Neutrophil (primary cell): ENCODE measurements around the gene DHH.

Source experiments
- H3K27ac ChIP-seq: fragments of 200-600 bp; sonication (generic); 2 replicates; pipeline ENCODE4 v1.5.1; 2016; ENCODE audit warnings: mild to moderate bottlenecking, moderate library complexity
- H3K27me3 ChIP-seq: fragments of 200-600 bp; sonication (generic); 2 replicates; pipeline ENCODE4 v1.6.0; 2016; ENCODE audit warnings: mild to moderate bottlenecking
- H3K36me3 ChIP-seq: fragments of 200-600 bp; sonication (generic); 2 replicates; pipeline ENCODE4 v1.5.1; 2017
- H3K4me1 ChIP-seq, 2 experiments: fragments of 200-600 bp in 1 of 2; sonication (generic) in 1 of 2; 1 replicate in 1 of 2; 2 replicates in 1 of 2; pipeline versions ENCODE4 v1.5.1 to v1.6.1; 2013 to 2016; ENCODE audit warnings: low read depth in 1 of 2, low read length in 1 of 2, mild to moderate bottlenecking in 1 of 2, moderate library complexity in 1 of 2; ENCODE audit not compliant: control insufficient read depth in 1 of 2, insufficient read depth in 1 of 2
- H3K4me3 ChIP-seq, 2 experiments: fragments of 200-600 bp in 1 of 2; sonication (generic) in 1 of 2; 1 replicate in 1 of 2; 2 replicates in 1 of 2; pipeline ENCODE4 v1.5.1; 2013 to 2016; ENCODE audit warnings: low read depth in 1 of 2, low read length in 1 of 2, mild to moderate bottlenecking in 1 of 2, moderate library complexity in 1 of 2
- H3K9me3 ChIP-seq: fragments of 200-600 bp; sonication (generic); 2 replicates; pipeline ENCODE4 v1.5.1; 2016
- TF ChIP-seq, protein P1 (sequence below): fragments of 200-600 bp; sonication (generic); IDR thresholded peaks from 2 replicates; pipeline ENCODE4 v1.5.1; 2016; ENCODE audit warnings: antibody characterized with exemption

DHH gene

DNA sequence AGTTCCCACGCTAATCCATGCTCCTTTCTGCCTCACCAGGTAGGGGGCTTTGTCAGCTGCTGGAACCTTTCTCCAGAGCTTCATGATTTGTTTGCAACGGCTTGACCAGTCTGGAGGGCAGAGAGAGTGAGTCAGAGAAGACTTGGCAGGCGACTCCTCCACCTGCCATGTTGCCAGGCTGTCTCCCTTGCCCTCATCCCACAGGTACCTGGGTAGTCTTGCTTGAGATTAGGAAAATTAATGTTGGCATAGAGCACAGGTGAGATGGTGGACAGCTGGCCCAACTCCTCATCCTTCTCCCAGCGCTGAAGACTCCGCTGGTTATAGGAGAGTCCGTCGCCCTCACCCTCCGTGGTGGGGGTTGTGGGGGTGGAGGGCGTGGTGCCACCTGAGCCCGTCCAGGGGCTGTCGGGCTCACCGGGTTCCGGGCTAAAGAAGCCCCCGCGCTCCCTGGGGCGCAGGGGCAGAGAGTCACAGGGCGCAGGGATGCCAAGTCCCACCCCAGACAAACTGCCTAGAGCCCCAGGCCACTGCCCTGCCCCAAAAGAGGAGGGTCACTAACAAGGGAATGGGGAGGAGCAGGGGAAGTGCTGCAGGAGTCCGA is 52.6 kb downstream of the DHH start:
- Histone ChIP-seq H3K36me3 (peaks cover 100% of the 10 kb centered on the region), H3K9me3 (no peaks in the 10 kb centered on the region), H3K4me1 (peaks cover 0 to 3% of the 10 kb centered on the region in 2 experiments), H3K4me3 (no peak overlapping the region), H3K27ac (no peak overlapping the region), H3K27me3 (no peaks in the 10 kb centered on the region)
- TF ChIP-seq, protein P1, sequence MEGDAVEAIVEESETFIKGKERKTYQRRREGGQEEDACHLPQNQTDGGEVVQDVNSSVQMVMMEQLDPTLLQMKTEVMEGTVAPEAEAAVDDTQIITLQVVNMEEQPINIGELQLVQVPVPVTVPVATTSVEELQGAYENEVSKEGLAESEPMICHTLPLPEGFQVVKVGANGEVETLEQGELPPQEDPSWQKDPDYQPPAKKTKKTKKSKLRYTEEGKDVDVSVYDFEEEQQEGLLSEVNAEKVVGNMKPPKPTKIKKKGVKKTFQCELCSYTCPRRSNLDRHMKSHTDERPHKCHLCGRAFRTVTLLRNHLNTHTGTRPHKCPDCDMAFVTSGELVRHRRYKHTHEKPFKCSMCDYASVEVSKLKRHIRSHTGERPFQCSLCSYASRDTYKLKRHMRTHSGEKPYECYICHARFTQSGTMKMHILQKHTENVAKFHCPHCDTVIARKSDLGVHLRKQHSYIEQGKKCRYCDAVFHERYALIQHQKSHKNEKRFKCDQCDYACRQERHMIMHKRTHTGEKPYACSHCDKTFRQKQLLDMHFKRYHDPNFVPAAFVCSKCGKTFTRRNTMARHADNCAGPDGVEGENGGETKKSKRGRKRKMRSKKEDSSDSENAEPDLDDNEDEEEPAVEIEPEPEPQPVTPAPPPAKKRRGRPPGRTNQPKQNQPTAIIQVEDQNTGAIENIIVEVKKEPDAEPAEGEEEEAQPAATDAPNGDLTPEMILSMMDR, result no peak

DNA sequence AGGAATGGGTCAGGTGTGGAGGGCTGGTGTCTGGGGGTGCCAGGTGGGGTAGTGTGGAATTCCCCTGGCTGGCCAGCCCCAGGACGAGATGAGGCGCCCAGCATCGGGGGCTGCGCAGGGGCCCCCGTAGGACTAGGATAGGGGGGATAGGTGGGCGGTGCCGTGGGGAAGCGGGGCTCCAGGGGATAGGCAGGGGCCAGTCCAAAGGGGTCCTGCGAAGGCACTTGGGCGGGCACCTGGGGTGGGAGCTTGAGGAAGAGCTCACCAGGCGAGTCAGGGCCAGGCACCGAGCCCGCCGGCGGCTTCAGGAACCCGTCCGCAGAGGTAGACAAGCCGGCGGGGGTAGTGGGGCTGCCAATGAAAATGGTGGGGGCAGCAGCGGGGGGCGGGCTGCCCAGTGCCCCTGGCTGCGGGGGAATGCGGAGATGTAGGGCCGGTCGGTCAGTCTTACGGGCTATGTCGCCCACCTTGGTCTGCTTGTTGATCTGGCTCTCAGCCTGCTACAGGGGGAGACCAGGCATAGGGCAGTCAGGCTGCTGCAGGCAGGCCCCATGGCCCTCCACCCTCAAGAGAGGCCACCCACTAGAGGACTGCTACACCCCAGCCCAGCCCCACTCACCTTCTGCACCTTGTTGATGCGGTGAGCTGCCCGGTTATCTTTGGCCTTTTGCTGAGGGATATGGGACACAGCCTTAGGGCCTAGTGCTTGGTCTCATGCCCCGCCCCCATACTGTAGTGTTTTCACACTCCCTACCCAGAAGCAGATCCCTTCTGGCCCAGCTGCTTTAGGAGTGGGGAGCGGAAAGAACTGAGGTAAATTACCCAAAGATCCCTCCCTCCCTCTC is 53.3 kb downstream of the DHH start:
- Histone ChIP-seq H3K4me1 (peaks cover under 1 to 3% of the 10 kb centered on the region in 2 experiments), H3K27me3 (no peaks in the 10 kb centered on the region), H3K36me3 (peaks cover 99% of the 10 kb centered on the region), H3K27ac (no peak overlapping the region), H3K4me3 (no peak overlapping the region), H3K9me3 (no peaks in the 10 kb centered on the region)
- TF ChIP-seq, protein P1, result no peak

DNA sequence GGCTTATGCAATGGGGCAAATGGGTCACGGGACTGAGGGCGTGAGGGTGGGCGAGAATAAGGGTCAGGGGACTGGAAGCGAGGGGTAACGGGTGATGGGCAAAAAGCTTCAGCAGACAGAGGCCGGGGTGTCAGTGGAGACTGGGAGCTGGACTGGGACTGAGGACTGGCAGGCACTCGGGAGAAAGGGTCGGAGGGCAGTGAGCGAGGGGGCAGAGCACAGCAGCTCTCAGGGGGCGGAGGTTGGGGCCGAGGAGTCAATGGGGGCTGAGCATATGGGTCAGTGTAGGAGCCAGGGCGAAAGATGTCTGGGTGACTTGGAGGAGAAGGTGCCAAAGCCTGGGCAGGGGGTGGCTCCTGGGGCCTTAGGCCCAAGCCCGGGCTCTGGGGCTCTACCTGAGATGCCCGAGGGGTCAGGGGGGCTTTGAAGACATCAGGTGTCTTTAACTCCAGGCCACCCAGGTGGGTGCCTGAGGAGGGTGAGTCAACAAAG is 54.2 kb downstream of the DHH start:
- Histone ChIP-seq H3K27me3 (no peaks in the 10 kb centered on the region), H3K4me3 (no peak overlapping the region), H3K4me1 (peaks cover 9 to 10% of the 10 kb centered on the region in 2 experiments), H3K27ac (no peak overlapping the region), H3K36me3 (peaks cover 97% of the 10 kb centered on the region), H3K9me3 (no peaks in the 10 kb centered on the region)
- TF ChIP-seq, protein P1, result no peak

DNA sequence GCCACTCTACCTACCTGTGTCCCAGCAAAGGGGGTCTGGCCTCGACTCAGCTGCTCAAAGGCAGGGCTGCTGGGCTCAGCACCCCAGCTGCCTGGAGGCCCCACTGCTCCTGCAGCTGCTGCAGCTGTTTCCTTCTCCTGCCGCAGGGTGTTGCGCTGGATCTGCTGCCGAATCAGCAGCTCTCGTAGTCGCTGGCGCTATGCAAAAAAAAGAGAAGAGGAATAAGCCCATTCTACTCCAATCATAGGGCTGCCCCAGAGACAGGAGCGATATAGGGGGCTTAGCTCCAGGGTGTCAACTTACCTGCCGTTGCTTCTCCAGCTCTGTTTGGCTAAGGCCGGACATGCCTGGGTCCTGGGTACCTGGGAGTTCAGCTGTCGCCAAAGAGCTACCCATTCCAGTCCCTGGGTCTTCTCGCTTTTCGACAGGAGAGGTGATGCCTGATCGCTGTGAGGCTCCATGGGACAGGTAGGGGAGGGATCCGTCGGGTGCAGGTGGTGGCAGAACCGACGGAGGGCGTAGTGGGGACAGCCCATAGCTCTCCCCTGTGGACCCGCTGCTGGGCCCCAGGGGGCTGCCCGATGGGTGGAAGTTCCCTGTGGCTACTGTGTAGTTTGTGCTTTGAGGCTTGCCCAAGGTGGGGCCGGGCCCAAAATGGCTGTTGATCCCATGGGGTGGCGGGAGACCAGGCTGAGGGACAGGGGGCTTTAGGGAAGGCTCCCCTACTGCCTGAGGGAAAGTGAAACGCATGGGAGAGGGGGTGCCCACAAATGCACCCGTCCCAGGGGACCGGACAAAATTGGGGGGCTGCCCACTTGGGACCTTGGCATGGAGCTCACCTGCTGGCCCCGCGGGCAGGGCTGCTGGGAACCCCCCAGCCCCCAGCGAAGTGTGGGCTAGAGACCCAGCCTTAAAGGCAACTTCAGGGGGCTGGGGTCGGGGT is 54.9 kb downstream of the DHH start:
- no peaks in the 10 kb centered on the region for H3K27me3 ChIP-seq
- TF ChIP-seq, protein P1, result no peak
- H3K27ac ChIP-seq, result no peak overlapping the region
- H3K4me1 ChIP-seq, result peaks cover 12 to 14% of the 10 kb centered on the region in 2 experiments
- H3K36me3 ChIP-seq, result peaks cover 97% of the 10 kb centered on the region
- no peak overlapping the region for H3K4me3 ChIP-seq
- no peaks in the 10 kb centered on the region for H3K9me3 ChIP-seq

DNA sequence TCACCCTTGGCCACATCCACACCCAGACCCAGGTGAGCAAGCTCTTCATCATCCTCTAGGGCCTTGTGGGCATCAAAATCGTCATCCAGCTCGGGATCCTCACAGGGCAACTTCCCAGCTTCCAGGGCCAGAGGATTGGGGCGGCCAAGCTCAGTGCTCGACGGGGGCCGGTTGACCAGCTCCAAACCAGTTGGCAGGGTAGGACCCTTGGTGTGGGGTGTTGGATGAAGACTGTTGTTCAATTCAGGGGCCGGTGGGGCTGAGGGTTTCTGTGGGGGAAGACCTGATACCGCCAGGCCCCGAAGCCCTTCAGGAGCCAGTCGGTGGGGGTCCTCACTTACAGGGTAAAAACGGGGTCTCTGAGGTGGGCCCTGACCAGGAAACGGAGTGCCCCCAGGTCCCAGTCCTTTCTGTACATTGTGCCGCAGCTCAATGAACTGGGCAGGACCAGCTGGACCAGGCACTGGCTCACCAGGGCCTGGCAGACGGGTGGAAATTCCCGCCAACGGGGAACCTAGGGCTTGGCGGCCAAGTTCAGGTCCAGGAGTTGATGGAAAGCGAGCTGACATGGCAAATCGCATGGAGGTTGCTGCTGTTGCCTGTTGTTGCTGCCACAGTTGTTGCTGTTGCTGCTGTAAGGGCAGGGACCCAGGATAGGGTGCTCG is 56.2 kb downstream of the DHH start:
- peaks cover 9 to 14% of the 10 kb centered on the region in 2 experiments for H3K4me1 ChIP-seq
- peaks cover 97% of the 10 kb centered on the region for H3K36me3 ChIP-seq
- no peaks in the 10 kb centered on the region for H3K9me3 ChIP-seq
- no peak overlapping the region for H3K4me3 ChIP-seq
- no peaks in the 10 kb centered on the region for H3K27me3 ChIP-seq
- TF ChIP-seq, protein P1, result no peak
- no peak overlapping the region for H3K27ac ChIP-seq
